SK-N-SH (cell line): Measurements from ENCODE around the gene SDK1. TPM values are rescaled to one million over a fixed set of nuclear protein-coding genes. Genes with fewer than 3 reads are reported as not detected.

Experiments used
- CTCF ChIA-PET: fragments of 300-600, 350-600 bp; formaldehyde crosslinking; extraction: SDS; loops from one replicate; lab custom pipeline; 2021; lab: Yijun Ruan, JAX
- POLR2A ChIA-PET: fragments of 350-600 bp; sonication (Branson Sonifier 250); formaldehyde crosslinking; extraction: SDS; loops from one replicate; lab custom pipeline; 2020; ENCODE audit warnings: antibody characterized with exemption, inconsistent platforms; lab: Yijun Ruan, JAX
- DNase-seq: peaks from one replicate; pipeline ENCODE4 v3.0.0; 2012
- H2AFZ ChIP-seq: fragments of 200-600 bp; sonication (generic); 2 replicates; pipeline ENCODE4 v1.8.1; 2016; ENCODE audit warnings: antibody characterized with exemption, mild to moderate bottlenecking, low read depth
- H3F3A ChIP-seq: fragments of 200-600 bp; sonication (generic); replicated peaks from 2 replicates; pipeline ENCODE3; 2016; ENCODE audit warnings: antibody characterized with exemption, mild to moderate bottlenecking; ENCODE audit not compliant: insufficient read depth
- H3K27ac ChIP-seq, 2 experiments: fragments of 200-500 bp in 1 of 2; fragments of 200-600 bp in 1 of 2; sonication (Bioruptor generic) in 1 of 2; sonication (generic), shearing (Covaris generic) in 1 of 2; 2 replicates each; pipeline versions ENCODE4 v1.5.1 to v1.6.1; 2014 to 2016; ENCODE audit warnings: low read depth in 2 of 2, inconsistent platforms in 1 of 2, low read length in 1 of 2, mild to moderate bottlenecking in 1 of 2, mixed read lengths in 1 of 2
- H3K27me3 ChIP-seq: fragments of 200-600 bp; sonication (generic), shearing (Covaris generic); 2 replicates; pipeline ENCODE4 v1.6.1; 2016; ENCODE audit warnings: mixed run types; ENCODE audit not compliant: insufficient read depth
- H3K36me3 ChIP-seq, 2 experiments: fragments of 200-500 bp in 1 of 2; fragments of 200-600 bp in 1 of 2; sonication (Bioruptor generic) in 1 of 2; sonication (generic) in 1 of 2; replicated peaks in 1 of 2; 2 replicates each; pipeline versions ENCODE3 to v1.5.1; 2014 to 2016; ENCODE audit warnings: low read length in 1 of 2, mild to moderate bottlenecking in 1 of 2; ENCODE audit not compliant: insufficient read depth in 2 of 2, control insufficient read depth in 1 of 2
- H3K4me1 ChIP-seq, 2 experiments: fragments of 200-500 bp in 1 of 2; fragments of 200-600 bp in 1 of 2; sonication (Bioruptor generic) in 1 of 2; sonication (generic), shearing (Covaris generic) in 1 of 2; 2 replicates each; pipeline versions ENCODE4 v1.5.1 to v1.6.1; 2014 to 2016; ENCODE audit warnings: low read depth in 1 of 2, low read length in 1 of 2, mixed run types in 1 of 2; ENCODE audit not compliant: insufficient read depth in 2 of 2, control insufficient read depth in 1 of 2
- H3K4me2 ChIP-seq: fragments of 200-600 bp; sonication (generic), shearing (Covaris generic); 2 replicates; pipeline ENCODE4 v1.6.1; 2017; ENCODE audit warnings: mixed run types
- H3K4me3 ChIP-seq, 2 experiments: fragments of 200-500 bp in 1 of 2; fragments of 200-600 bp in 1 of 2; sonication (Bioruptor generic) in 1 of 2; sonication (generic), shearing (Covaris generic) in 1 of 2; 2 replicates each; pipeline versions ENCODE4 v1.5.1 to v1.8.1; 2014 to 2016; ENCODE audit warnings: low read depth in 2 of 2, inconsistent platforms in 1 of 2, low read length in 1 of 2, mild to moderate bottlenecking in 1 of 2, mixed read lengths in 1 of 2, moderate library complexity in 1 of 2
- H3K79me2 ChIP-seq: fragments of 200-600 bp; sonication (generic); 2 replicates; pipeline ENCODE4 v1.8.1; 2017; ENCODE audit warnings: mild to moderate bottlenecking; ENCODE audit not compliant: insufficient read depth
- H3K9ac ChIP-seq: fragments of 200-600 bp; sonication (generic); 2 replicates; pipeline ENCODE4 v1.6.1; 2017; ENCODE audit warnings: mixed run types
- H3K9me2 ChIP-seq: fragments of 200-600 bp; sonication (generic); 2 replicates; pipeline ENCODE4 v1.6.1; 2017; ENCODE audit warnings: mixed run types
- H3K9me3 ChIP-seq: fragments of 200-600 bp; sonication (generic); 2 replicates; pipeline ENCODE4 v1.6.1; 2017; ENCODE audit warnings: mixed run types, mild to moderate bottlenecking, moderate library complexity
- H4K20me1 ChIP-seq: fragments of 200-600 bp; sonication (generic); 2 replicates; pipeline ENCODE4 v1.6.1; 2017; ENCODE audit warnings: mild to moderate bottlenecking, mixed run types; ENCODE audit not compliant: insufficient read depth
- CHD2 ChIP-seq: fragments of 150-350 bp; IDR thresholded peaks from 2 replicates; pipeline ENCODE4 v1.6.1; 2018; ENCODE audit warnings: low read length; ENCODE audit not compliant: partially characterized antibody
- CTCF ChIP-seq: fragments of 200-600 bp; sonication (generic); IDR thresholded peaks from 2 replicates; pipeline ENCODE4 v1.6.1; 2017; ENCODE audit warnings: antibody characterized with exemption, mild to moderate bottlenecking, moderate library complexity
- ELF1 ChIP-seq: IDR thresholded peaks from 2 replicates; pipeline ENCODE4 v1.4.0; 2012
- EZH2phosphoT487 ChIP-seq: fragments of 200-600 bp; sonication (generic); IDR thresholded peaks from 2 replicates; pipeline ENCODE4 v1.6.1; 2017; ENCODE audit warnings: low read depth, mixed run types, mild to moderate bottlenecking, antibody characterized with exemption, moderate library complexity, borderline replicate concordance
- FOSL2 ChIP-seq: IDR thresholded peaks from 2 replicates; pipeline ENCODE4 v1.4.0; 2012; ENCODE audit warnings: low read depth, mild to moderate bottlenecking, moderate library complexity, borderline replicate concordance
- FOXM1 ChIP-seq: IDR thresholded peaks from 2 replicates; pipeline ENCODE4 v1.4.0; 2012; ENCODE audit warnings: low read depth, mild to moderate bottlenecking
- GATA2 ChIP-seq: sonication (generic); formaldehyde crosslinking; IDR thresholded peaks from 2 replicates; pipeline ENCODE4 v1.5.0; 2020; ENCODE audit warnings: mild to moderate bottlenecking, missing genetic modification reagents
- IRF3 ChIP-seq: fragments of 150-350 bp; IDR thresholded peaks from 2 replicates; pipeline ENCODE4 v1.6.1; 2016; ENCODE audit warnings: mild to moderate bottlenecking, low read depth, low read length
- JUND ChIP-seq: IDR thresholded peaks from 2 replicates; pipeline ENCODE4 v1.4.0; 2012
- MEF2A ChIP-seq: IDR thresholded peaks from 2 replicates; pipeline ENCODE4 v1.4.0; 2012; ENCODE audit warnings: low read depth, borderline replicate concordance
- MXI1 ChIP-seq: IDR thresholded peaks from 2 replicates; pipeline ENCODE4 v1.6.1; 2012; ENCODE audit warnings: mild to moderate bottlenecking, low read depth, low read length, improper control_type of control experiment
- NFIC ChIP-seq: IDR thresholded peaks from 2 replicates; pipeline ENCODE4 v1.4.0; 2012; ENCODE audit warnings: borderline replicate concordance
- NRF1 ChIP-seq: IDR thresholded peaks from 2 replicates; pipeline ENCODE4 v1.6.1; 2012; ENCODE audit warnings: low read depth, mild to moderate bottlenecking, low read length
- POLR2AphosphoS5 ChIP-seq: IDR thresholded peaks from 2 replicates; pipeline ENCODE4 v1.6.1; 2012; ENCODE audit warnings: low read depth, low read length
- RAD21 ChIP-seq: IDR thresholded peaks from 2 replicates; pipeline ENCODE4 v1.6.1; 2012; ENCODE audit warnings: mild to moderate bottlenecking, low read length
- RCOR1 ChIP-seq: fragments of 150-350 bp; IDR thresholded peaks from 2 replicates; pipeline ENCODE4 v1.6.1; 2017; ENCODE audit warnings: antibody characterized with exemption, low read length
- SMC3 ChIP-seq: IDR thresholded peaks from 2 replicates; pipeline ENCODE4 v1.6.1; 2012; ENCODE audit warnings: low read depth, low read length, improper control_type of control experiment
- TCF12 ChIP-seq: IDR thresholded peaks from 2 replicates; pipeline ENCODE4 v1.4.0; 2012
- YY1 ChIP-seq: IDR thresholded peaks from 2 replicates; pipeline ENCODE4 v1.4.0; 2012; ENCODE audit warnings: low read depth, mild to moderate bottlenecking
- WGBS: methylation state at CpG from one replicate; pipeline ENCODE4 v1.1.6; 2017; ENCODE audit warnings: low lambda C conversion rate; 5-methylcytosine and 5-hydroxymethylcytosine counted together
- polyA plus RNA-seq, 3 experiments: library from polyadenylated mRNA; depleted of rRNA; stranded (reverse); fragments of >200 nt; gene quantifications; 2 replicates each; pipeline ENCODE4 v1.2.3, GENCODE V29; 2012

SDK1 gene
- polyA plus RNA-seq, 1 of the 3 experiments (the other 2 are of a cell fraction) = 1.2 TPM

- no peaks in the 10 kb centered on the region for H3K36me3 ChIP-seq
- peaks cover 3 to 10% of the 10 kb centered on the region in 2 experiments; a peak in 3 of 4 replicates for H3K4me1 ChIP-seq
- H3K9ac ChIP-seq = no peak overlapping the region
- ChIA-PET POLR2A (no interaction called here), CTCF (interaction anchor here (1.4 kb wide), 1 partner anchor 13 kb away, joined by 3 read pairs; no protein-coding TSS in a partner anchor)
- H3K27ac ChIP-seq = no peak overlapping the region
- no peak for TF ChIP-seq EZH2phosphoT487
- TF ChIP-seq JUND = no peak
- no peak for TF ChIP-seq FOSL2
- H3K4me2 ChIP-seq = no peak overlapping the region
- no peaks in the 10 kb centered on the region for H3K9me2 ChIP-seq
- no peak for DNase-seq
- no peak overlapping the region for H2AFZ ChIP-seq
- peaks cover 6% of the 10 kb centered on the region; the same call in 1 of the 2 replicates for H3K79me2 ChIP-seq
- WGBS = 79% methylated on average over 4 of the region's 4 CpGs
- H3K9me3 ChIP-seq = no peaks in the 10 kb centered on the region
- H3F3A ChIP-seq = peaks cover 11% of the 10 kb centered on the region
- no peak overlapping the region for H3K4me3 ChIP-seq
- H3K27me3 ChIP-seq = no peaks in the 10 kb centered on the region
- no peaks in the 10 kb centered on the region for H4K20me1 ChIP-seq
Measured at GRCh38 chr7:3432911-3433310, 131.9 kb downstream of the SDK1 start.

GRCh38 chr7:3434611-3435010 lies 133.6 kb downstream of the SDK1 start:
- POLR2A ChIA-PET = no interaction called here
- Histone ChIP-seq H4K20me1 (no peaks in the 10 kb centered on the region), H3K4me3 (no peak overlapping the region), H3K9ac (no peak overlapping the region), H3K9me3 (no peaks in the 10 kb centered on the region), H3K4me1 (peaks cover 3 to 11% of the 10 kb centered on the region in 2 experiments; a peak in 3 of 4 replicates), H2AFZ (no peak overlapping the region), H3K27ac (no peak overlapping the region), H3K36me3 (no peaks in the 10 kb centered on the region), H3K79me2 (peaks cover 6% of the 10 kb centered on the region; the same call in 1 of the 2 replicates), H3K9me2 (no peaks in the 10 kb centered on the region), H3K4me2 (no peak overlapping the region), H3K27me3 (no peaks in the 10 kb centered on the region), H3F3A (peaks cover 13% of the 10 kb centered on the region)
- TF ChIP-seq RAD21 (no peak), YY1 (no peak), POLR2AphosphoS5 (no peak), CTCF (no peak), JUND (no peak), GATA2 (CRISPR knock-in tag) (no peak), NRF1 (no peak), MXI1 (no peak), NFIC (no peak), FOSL2 (no peak), RCOR1 (no peak), IRF3 (no peak), FOXM1 (no peak), TCF12 (no peak), ELF1 (no peak), SMC3 (no peak), CHD2 (no peak), MEF2A (no peak)
- CTCF ChIA-PET = interaction anchor here (0.6 to 1.4 kb wide), 5 partner anchors 12 to 1197 kb away, joined by 3 to 4 read pairs (median 3); no protein-coding TSS in a partner anchor
- WGBS = 98% methylated on average over 4 of the region's 4 CpGs
- no peak for DNase-seq
